ENCODE measurements around the gene CD320.
A peak's percentile ranks its signal among the peaks of the same experiment; 100 is the strongest.

DNA sequence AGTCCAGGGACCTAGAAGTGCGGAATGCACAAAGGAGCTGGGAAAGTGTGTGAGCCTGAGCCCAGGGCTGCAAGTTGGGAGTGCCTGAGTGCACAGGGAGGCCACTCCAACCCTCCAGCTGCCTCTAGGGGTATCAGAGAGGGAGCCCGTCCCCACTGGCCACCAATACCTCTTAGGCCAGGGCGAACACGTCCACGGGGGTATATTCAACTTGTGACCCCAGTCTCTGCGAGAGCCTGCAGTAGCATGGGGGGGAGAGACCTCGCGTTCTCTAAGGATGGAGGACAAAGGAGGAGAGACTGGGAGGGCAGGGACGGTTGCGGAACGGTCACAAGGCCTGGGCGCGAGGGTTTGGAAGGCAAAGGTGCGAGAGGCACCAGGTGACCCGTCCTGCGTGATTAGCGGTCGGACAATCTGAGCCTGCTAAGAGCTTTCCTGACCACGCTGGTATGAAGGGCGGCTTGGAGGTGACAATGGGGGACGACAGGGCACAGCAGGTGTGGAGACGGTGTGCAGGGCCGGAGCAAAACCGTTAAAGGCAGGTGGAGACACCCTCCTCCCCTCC is 676 bp downstream of the CD320 start:
- TF ChIP-seq ZNF707 (tag by site-specific recombination; IDR thresholded peaks at IDR 0.05) (no peak), ZBTB8A (tag by site-specific recombination; IDR thresholded peaks at IDR 0.05) (no peak), ZBTB20 (tag by site-specific recombination; IDR thresholded peaks at IDR 0.05) (no peak), ZNF776 (tag by site-specific recombination; IDR thresholded peaks at IDR 0.05; ENCODE audit: borderline replicate concordance) (no peak), ZNF24 (tag by site-specific recombination; IDR thresholded peaks at IDR 0.05) (no peak), GFI1B (tag by site-specific recombination; IDR thresholded peaks at IDR 0.05) (peak; percentile 9; the same call in 1 of the 2 replicates)
- TF ChIP-seq, protein P1, sequence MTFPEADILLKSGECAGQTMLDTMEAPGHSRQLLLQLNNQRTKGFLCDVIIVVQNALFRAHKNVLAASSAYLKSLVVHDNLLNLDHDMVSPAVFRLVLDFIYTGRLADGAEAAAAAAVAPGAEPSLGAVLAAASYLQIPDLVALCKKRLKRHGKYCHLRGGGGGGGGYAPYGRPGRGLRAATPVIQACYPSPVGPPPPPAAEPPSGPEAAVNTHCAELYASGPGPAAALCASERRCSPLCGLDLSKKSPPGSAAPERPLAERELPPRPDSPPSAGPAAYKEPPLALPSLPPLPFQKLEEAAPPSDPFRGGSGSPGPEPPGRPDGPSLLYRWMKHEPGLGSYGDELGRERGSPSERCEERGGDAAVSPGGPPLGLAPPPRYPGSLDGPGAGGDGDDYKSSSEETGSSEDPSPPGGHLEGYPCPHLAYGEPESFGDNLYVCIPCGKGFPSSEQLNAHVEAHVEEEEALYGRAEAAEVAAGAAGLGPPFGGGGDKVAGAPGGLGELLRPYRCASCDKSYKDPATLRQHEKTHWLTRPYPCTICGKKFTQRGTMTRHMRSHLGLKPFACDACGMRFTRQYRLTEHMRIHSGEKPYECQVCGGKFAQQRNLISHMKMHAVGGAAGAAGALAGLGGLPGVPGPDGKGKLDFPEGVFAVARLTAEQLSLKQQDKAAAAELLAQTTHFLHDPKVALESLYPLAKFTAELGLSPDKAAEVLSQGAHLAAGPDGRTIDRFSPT (tag by site-specific recombination; IDR thresholded peaks at IDR 0.05): no peak
- TF ChIP-seq, protein P2, sequence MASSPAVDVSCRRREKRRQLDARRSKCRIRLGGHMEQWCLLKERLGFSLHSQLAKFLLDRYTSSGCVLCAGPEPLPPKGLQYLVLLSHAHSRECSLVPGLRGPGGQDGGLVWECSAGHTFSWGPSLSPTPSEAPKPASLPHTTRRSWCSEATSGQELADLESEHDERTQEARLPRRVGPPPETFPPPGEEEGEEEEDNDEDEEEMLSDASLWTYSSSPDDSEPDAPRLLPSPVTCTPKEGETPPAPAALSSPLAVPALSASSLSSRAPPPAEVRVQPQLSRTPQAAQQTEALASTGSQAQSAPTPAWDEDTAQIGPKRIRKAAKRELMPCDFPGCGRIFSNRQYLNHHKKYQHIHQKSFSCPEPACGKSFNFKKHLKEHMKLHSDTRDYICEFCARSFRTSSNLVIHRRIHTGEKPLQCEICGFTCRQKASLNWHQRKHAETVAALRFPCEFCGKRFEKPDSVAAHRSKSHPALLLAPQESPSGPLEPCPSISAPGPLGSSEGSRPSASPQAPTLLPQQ (tag by site-specific recombination; IDR thresholded peaks at IDR 0.05): no peak
- TF ChIP-seq, protein P3, sequence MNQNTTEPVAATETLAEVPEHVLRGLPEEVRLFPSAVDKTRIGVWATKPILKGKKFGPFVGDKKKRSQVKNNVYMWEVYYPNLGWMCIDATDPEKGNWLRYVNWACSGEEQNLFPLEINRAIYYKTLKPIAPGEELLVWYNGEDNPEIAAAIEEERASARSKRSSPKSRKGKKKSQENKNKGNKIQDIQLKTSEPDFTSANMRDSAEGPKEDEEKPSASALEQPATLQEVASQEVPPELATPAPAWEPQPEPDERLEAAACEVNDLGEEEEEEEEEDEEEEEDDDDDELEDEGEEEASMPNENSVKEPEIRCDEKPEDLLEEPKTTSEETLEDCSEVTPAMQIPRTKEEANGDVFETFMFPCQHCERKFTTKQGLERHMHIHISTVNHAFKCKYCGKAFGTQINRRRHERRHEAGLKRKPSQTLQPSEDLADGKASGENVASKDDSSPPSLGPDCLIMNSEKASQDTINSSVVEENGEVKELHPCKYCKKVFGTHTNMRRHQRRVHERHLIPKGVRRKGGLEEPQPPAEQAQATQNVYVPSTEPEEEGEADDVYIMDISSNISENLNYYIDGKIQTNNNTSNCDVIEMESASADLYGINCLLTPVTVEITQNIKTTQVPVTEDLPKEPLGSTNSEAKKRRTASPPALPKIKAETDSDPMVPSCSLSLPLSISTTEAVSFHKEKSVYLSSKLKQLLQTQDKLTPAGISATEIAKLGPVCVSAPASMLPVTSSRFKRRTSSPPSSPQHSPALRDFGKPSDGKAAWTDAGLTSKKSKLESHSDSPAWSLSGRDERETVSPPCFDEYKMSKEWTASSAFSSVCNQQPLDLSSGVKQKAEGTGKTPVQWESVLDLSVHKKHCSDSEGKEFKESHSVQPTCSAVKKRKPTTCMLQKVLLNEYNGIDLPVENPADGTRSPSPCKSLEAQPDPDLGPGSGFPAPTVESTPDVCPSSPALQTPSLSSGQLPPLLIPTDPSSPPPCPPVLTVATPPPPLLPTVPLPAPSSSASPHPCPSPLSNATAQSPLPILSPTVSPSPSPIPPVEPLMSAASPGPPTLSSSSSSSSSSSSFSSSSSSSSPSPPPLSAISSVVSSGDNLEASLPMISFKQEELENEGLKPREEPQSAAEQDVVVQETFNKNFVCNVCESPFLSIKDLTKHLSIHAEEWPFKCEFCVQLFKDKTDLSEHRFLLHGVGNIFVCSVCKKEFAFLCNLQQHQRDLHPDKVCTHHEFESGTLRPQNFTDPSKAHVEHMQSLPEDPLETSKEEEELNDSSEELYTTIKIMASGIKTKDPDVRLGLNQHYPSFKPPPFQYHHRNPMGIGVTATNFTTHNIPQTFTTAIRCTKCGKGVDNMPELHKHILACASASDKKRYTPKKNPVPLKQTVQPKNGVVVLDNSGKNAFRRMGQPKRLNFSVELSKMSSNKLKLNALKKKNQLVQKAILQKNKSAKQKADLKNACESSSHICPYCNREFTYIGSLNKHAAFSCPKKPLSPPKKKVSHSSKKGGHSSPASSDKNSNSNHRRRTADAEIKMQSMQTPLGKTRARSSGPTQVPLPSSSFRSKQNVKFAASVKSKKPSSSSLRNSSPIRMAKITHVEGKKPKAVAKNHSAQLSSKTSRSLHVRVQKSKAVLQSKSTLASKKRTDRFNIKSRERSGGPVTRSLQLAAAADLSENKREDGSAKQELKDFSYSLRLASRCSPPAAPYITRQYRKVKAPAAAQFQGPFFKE (tag by site-specific recombination; IDR thresholded peaks at IDR 0.05; ENCODE audit: borderline replicate concordance): no peak
- TF ChIP-seq, protein P4, sequence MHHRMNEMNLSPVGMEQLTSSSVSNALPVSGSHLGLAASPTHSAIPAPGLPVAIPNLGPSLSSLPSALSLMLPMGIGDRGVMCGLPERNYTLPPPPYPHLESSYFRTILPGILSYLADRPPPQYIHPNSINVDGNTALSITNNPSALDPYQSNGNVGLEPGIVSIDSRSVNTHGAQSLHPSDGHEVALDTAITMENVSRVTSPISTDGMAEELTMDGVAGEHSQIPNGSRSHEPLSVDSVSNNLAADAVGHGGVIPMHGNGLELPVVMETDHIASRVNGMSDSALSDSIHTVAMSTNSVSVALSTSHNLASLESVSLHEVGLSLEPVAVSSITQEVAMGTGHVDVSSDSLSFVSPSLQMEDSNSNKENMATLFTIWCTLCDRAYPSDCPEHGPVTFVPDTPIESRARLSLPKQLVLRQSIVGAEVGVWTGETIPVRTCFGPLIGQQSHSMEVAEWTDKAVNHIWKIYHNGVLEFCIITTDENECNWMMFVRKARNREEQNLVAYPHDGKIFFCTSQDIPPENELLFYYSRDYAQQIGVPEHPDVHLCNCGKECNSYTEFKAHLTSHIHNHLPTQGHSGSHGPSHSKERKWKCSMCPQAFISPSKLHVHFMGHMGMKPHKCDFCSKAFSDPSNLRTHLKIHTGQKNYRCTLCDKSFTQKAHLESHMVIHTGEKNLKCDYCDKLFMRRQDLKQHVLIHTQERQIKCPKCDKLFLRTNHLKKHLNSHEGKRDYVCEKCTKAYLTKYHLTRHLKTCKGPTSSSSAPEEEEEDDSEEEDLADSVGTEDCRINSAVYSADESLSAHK (tag by site-specific recombination; IDR thresholded peaks at IDR 0.05): no peak; the same call in 1 of the 2 replicates
- TF ChIP-seq, protein P5, sequence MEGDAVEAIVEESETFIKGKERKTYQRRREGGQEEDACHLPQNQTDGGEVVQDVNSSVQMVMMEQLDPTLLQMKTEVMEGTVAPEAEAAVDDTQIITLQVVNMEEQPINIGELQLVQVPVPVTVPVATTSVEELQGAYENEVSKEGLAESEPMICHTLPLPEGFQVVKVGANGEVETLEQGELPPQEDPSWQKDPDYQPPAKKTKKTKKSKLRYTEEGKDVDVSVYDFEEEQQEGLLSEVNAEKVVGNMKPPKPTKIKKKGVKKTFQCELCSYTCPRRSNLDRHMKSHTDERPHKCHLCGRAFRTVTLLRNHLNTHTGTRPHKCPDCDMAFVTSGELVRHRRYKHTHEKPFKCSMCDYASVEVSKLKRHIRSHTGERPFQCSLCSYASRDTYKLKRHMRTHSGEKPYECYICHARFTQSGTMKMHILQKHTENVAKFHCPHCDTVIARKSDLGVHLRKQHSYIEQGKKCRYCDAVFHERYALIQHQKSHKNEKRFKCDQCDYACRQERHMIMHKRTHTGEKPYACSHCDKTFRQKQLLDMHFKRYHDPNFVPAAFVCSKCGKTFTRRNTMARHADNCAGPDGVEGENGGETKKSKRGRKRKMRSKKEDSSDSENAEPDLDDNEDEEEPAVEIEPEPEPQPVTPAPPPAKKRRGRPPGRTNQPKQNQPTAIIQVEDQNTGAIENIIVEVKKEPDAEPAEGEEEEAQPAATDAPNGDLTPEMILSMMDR (tag by site-specific recombination; IDR thresholded peaks at IDR 0.05): peak; percentile 13; the same call in 1 of the 2 replicates
- TF ChIP-seq, protein P6, sequence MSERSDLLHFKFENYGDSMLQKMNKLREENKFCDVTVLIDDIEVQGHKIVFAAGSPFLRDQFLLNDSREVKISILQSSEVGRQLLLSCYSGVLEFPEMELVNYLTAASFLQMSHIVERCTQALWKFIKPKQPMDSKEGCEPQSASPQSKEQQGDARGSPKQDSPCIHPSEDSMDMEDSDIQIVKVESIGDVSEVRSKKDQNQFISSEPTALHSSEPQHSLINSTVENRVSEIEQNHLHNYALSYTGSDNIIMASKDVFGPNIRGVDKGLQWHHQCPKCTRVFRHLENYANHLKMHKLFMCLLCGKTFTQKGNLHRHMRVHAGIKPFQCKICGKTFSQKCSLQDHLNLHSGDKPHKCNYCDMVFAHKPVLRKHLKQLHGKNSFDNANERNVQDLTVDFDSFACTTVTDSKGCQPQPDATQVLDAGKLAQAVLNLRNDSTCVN (tag by site-specific recombination; optimal IDR thresholded peaks at IDR 0.05): no peak
